ENCODE results near the gene CCDC57.

DNA sequence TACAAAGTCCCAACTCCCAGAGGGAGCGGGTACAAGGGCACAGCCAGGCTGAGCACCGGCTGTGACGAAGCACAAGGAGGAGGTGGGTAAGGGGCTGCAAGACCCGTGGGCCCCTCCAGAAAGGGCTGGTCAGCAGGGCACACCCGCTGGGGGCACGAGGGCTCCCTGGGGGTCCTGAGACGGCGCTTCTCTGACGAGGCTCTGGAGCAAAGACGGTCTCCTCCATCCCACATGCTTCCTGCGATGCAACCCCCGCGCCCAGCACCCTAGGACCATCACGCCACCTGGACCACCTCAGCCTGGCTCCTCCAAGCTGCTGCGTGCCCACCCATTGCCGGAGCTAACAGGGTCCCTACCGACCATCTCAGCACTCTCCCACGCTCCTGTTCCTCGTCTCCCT, 8.7 kb downstream of the CCDC57 start:
- TF ChIP-seq, protein P1, sequence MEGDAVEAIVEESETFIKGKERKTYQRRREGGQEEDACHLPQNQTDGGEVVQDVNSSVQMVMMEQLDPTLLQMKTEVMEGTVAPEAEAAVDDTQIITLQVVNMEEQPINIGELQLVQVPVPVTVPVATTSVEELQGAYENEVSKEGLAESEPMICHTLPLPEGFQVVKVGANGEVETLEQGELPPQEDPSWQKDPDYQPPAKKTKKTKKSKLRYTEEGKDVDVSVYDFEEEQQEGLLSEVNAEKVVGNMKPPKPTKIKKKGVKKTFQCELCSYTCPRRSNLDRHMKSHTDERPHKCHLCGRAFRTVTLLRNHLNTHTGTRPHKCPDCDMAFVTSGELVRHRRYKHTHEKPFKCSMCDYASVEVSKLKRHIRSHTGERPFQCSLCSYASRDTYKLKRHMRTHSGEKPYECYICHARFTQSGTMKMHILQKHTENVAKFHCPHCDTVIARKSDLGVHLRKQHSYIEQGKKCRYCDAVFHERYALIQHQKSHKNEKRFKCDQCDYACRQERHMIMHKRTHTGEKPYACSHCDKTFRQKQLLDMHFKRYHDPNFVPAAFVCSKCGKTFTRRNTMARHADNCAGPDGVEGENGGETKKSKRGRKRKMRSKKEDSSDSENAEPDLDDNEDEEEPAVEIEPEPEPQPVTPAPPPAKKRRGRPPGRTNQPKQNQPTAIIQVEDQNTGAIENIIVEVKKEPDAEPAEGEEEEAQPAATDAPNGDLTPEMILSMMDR (IDR thresholded peaks at IDR 0.05; ENCODE audit: poor library complexity) = no peak
- no peak for TF ChIP-seq EZH2 (IDR thresholded peaks at IDR 0.05; ENCODE audit: borderline replicate concordance)
- TF ChIP-seq EZH2phosphoT487 (IDR thresholded peaks at IDR 0.05; ENCODE audit: low read depth, severe bottlenecking, unreplicated experiment) = no peak

Data from hepatocyte (in vitro differentiated cells).